ENCODE measurements around the gene CREB5. TPM values are rescaled to one million over a fixed set of nuclear protein-coding genes. Genes with fewer than 3 reads are reported as not detected.

The CREB5 gene
- total RNA-seq, 1 experiment from 2014 or later = 1.3 TPM

- TF ChIP-seq, protein P1, sequence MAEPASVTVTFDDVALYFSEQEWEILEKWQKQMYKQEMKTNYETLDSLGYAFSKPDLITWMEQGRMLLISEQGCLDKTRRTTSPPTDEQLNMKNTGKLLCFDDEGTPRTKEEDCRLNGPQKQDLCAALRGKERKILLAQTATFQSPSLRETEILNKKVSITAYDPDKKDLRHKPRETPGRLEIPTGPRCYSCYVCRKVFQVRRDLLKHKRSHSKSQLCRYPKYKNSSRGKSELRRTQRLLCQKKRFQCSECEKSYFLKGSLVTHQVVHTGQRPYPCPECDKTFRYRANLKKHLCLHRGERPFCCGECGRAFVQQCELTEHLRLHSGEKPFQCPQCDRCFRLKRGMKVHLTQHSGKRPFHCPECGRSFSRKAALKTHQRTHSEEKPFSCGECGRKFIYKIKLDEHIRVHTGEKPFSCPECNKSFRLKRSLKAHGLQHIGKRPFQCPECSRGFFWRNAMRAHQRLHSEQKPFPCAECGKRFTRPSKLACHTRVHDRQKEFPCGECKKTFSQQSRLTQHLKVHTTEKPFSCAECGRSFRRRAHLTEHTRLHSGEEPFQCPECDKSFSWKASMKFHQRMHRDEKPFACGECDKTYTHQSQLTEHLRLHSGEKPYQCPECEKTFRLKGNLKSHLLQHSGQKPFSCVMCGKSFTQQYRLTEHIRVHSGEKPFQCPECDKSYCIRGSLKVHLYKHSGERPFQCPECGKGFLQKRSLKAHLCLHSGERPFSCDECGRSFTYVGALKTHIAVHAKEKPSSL (CRISPR knock-in tag; conservative IDR thresholded peaks at IDR 0.05) = no peak
- TF ChIP-seq, protein P2, sequence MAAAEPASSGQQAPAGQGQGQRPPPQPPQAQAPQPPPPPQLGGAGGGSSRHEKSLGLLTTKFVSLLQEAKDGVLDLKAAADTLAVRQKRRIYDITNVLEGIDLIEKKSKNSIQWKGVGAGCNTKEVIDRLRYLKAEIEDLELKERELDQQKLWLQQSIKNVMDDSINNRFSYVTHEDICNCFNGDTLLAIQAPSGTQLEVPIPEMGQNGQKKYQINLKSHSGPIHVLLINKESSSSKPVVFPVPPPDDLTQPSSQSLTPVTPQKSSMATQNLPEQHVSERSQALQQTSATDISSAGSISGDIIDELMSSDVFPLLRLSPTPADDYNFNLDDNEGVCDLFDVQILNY (CRISPR knock-in tag; IDR thresholded peaks at IDR 0.05) = no peak
- TF ChIP-seq, protein P3, sequence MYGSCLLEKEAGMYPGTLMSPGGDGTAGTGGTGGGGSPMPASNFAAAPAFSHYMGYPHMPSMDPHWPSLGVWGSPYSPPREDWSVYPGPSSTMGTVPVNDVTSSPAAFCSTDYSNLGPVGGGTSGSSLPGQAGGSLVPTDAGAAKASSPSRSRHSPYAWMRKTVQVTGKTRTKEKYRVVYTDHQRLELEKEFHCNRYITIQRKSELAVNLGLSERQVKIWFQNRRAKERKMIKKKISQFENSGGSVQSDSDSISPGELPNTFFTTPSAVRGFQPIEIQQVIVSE (CRISPR knock-in tag; IDR thresholded peaks at IDR 0.05; ENCODE audit: borderline replicate concordance) = no peak
- TF ChIP-seq ZNF121 (CRISPR knock-in tag; IDR thresholded peaks at IDR 0.05) = no peak
Observed at GRCh38 chr7:28397141-28397540, 15.2 kb upstream of the CREB5 start (continued).

DNA sequence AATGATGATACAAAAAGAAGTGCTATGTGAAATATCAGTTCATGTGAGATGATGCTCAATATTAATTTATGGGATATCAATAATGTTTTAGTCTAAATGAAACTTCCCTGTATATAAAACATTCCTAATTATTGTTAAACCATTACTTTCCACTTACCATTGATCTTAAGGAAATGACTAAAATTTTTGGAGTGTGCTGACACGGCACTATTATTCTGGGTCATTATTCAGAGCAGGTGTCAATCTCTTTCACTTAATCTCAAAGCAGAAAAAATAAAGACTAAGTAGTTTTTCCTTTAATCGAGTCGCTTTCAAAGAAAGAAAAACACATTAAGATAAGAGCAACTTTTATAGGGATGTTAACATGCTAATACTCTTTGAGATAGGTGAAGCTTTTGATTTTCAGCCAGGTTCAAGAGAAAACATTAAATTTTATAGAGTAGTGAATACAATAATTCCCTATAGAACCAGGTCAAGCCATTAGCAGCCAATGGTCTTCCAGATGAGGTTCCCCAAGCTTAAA, 11.4 kb upstream of the CREB5 start:
- no peaks in the 10 kb centered on the region for H3K4me1 Mint-ChIP-seq
- POLR2A ChIA-PET = interaction anchor here (0.9 kb wide), 1 partner anchor 8 kb away, joined by 3 read pairs; no protein-coding TSS in a partner anchor
- H3K36me3 Mint-ChIP-seq = no peaks in the 10 kb centered on the region
- peaks cover 15% of the 10 kb centered on the region for H3K27me3 Mint-ChIP-seq (ENCODE audit: low read depth)
- CTCF ChIA-PET = no interaction called here
- ATAC-seq = no peak
- no peaks in the 10 kb centered on the region for H3K9me3 Mint-ChIP-seq
- DNase-seq (ENCODE audit: low spot score) = no peak
- TF ChIP-seq STAT6 (CRISPR knock-in tag; conservative IDR thresholded peaks at IDR 0.05; ENCODE audit: low read depth) (no peak), GTF2I (CRISPR knock-in tag; conservative IDR thresholded peaks at IDR 0.05) (no peak), CREM (CRISPR knock-in tag; IDR thresholded peaks at IDR 0.05) (no peak), NR2C2 (CRISPR knock-in tag; IDR thresholded peaks at IDR 0.05) (no peak), SMAD3 (CRISPR knock-in tag; IDR thresholded peaks at IDR 0.05; ENCODE audit: borderline replicate concordance) (no peak), FOXP4 (CRISPR knock-in tag; IDR thresholded peaks at IDR 0.05) (no peak), MYBL2 (CRISPR knock-in tag; IDR thresholded peaks at IDR 0.05) (no peak), EMX1 (CRISPR knock-in tag; IDR thresholded peaks at IDR 0.05) (no peak), JUN (CRISPR knock-in tag; IDR thresholded peaks at IDR 0.05) (no peak), MXD4 (CRISPR knock-in tag; IDR thresholded peaks at IDR 0.05; ENCODE audit: borderline replicate concordance) (no peak), HMGXB4 (CRISPR knock-in tag; IDR thresholded peaks at IDR 0.05) (no peak), HMGA2 (CRISPR knock-in tag; IDR thresholded peaks at IDR 0.05) (no peak), SOX15 (CRISPR knock-in tag; IDR thresholded peaks at IDR 0.05) (no peak), TCF7 (CRISPR knock-in tag; IDR thresholded peaks at IDR 0.05; ENCODE audit: low read depth) (no peak), ZNF671 (CRISPR knock-in tag; IDR thresholded peaks at IDR 0.05) (no peak), JAZF1 (CRISPR knock-in tag; IDR thresholded peaks at IDR 0.05) (no peak), SMAD4 (CRISPR knock-in tag; IDR thresholded peaks at IDR 0.05) (no peak)
- TF ChIP-seq, protein P4, sequence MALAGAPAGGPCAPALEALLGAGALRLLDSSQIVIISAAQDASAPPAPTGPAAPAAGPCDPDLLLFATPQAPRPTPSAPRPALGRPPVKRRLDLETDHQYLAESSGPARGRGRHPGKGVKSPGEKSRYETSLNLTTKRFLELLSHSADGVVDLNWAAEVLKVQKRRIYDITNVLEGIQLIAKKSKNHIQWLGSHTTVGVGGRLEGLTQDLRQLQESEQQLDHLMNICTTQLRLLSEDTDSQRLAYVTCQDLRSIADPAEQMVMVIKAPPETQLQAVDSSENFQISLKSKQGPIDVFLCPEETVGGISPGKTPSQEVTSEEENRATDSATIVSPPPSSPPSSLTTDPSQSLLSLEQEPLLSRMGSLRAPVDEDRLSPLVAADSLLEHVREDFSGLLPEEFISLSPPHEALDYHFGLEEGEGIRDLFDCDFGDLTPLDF (CRISPR knock-in tag; IDR thresholded peaks at IDR 0.05) = no peak
- TF ChIP-seq, protein P5, sequence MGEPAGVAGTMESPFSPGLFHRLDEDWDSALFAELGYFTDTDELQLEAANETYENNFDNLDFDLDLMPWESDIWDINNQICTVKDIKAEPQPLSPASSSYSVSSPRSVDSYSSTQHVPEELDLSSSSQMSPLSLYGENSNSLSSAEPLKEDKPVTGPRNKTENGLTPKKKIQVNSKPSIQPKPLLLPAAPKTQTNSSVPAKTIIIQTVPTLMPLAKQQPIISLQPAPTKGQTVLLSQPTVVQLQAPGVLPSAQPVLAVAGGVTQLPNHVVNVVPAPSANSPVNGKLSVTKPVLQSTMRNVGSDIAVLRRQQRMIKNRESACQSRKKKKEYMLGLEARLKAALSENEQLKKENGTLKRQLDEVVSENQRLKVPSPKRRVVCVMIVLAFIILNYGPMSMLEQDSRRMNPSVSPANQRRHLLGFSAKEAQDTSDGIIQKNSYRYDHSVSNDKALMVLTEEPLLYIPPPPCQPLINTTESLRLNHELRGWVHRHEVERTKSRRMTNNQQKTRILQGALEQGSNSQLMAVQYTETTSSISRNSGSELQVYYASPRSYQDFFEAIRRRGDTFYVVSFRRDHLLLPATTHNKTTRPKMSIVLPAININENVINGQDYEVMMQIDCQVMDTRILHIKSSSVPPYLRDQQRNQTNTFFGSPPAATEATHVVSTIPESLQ (CRISPR knock-in tag; IDR thresholded peaks at IDR 0.05) = no peak
- H3K4me3 Mint-ChIP-seq = no peak overlapping the region
- H3K27ac Mint-ChIP-seq = no peak overlapping the region
